Upper lobe of right lung (tissue), 1 donor: Measurements from ENCODE around the gene MEGF6. TPM values are rescaled to one million over a fixed set of nuclear protein-coding genes. Genes with fewer than 3 reads are reported as not detected.

ENCODE experiments used
- ATAC-seq: fragments of 200-7000 bp; cut with Tn5 transposase; one replicate; pipeline ENCODE4 v1.9.1; 2020; ENCODE audit warnings: mild to moderate bottlenecking, moderate library complexity
- DNase-seq: peaks from one replicate; pipeline ENCODE4 v3.0.0-alpha.2; 2020
- H3K27ac ChIP-seq: fragments of 200-600 bp; one replicate; pipeline ENCODE4 v1.8.0; 2022
- H3K27me3 ChIP-seq: fragments of 200-600 bp; one replicate; pipeline ENCODE4 v1.8.0; 2022; ENCODE audit warnings: mild to moderate bottlenecking
- H3K36me3 ChIP-seq: fragments of 200-600 bp; one replicate; pipeline ENCODE4 v1.8.0; 2022
- H3K4me1 ChIP-seq: fragments of 200-600 bp; one replicate; pipeline ENCODE4 v1.8.0; 2022
- H3K4me3 ChIP-seq: fragments of 200-600 bp; one replicate; pipeline ENCODE4 v1.8.0; 2022; ENCODE audit warnings: mild to moderate bottlenecking
- H3K9me3 ChIP-seq: fragments of 200-600 bp; one replicate; pipeline ENCODE4 v1.8.0; 2022
- CTCF ChIP-seq: fragments of 200-600 bp; IDR thresholded peaks from one replicate; pipeline ENCODE4 v1.8.0; 2022; ENCODE audit warnings: antibody characterized with exemption
- intact Hi-C: fragments of 100-400 bp; cut with DNase I; formaldehyde crosslinking; loops from one replicate; pipeline ENCODE4 v1.11.0; 2022
- total RNA-seq: library from RNA; stranded (reverse); fragmentation: NEBNext Ultra II Directional; extraction: Animal tissue kit (Norgen Biotek cat#: 25700); gene quantifications from one replicate; pipeline ENCODE4 v1.2.1, GENCODE V29; 2021
- donor health status: DM: no; HTN: yes; CAD: no; lungs with severe emphysema.

Gene MEGF6
- total RNA-seq, 1 donor from 2014 or later: 96.6 TPM

- intact Hi-C loops: no loop called here
- peak; percentile 33 for ATAC-seq
- no peak for TF ChIP-seq CTCF
- Histone ChIP-seq H3K4me3 (no peak overlapping the region), H3K36me3 (peaks cover 77% of the 10 kb centered on the region), H3K27me3 (no peaks in the 10 kb centered on the region), H3K27ac (no peak overlapping the region), H3K4me1 (peaks cover 10% of the 10 kb centered on the region), H3K9me3 (no peaks in the 10 kb centered on the region)
- DNase-seq: no peak
Measured at GRCh38 chr1:3630161-3630611, 18.9 kb upstream of the MEGF6 start.

- H3K4me3 ChIP-seq: no peak overlapping the region
- no peak for DNase-seq
- H3K27me3 ChIP-seq: no peaks in the 10 kb centered on the region
- intact Hi-C loops: no loop called here
- TF ChIP-seq CTCF: no peak
- no peak overlapping the region for H3K27ac ChIP-seq
- peaks cover 10% of the 10 kb centered on the region for H3K4me1 ChIP-seq
- H3K36me3 ChIP-seq: peaks cover 72% of the 10 kb centered on the region
- H3K9me3 ChIP-seq: no peaks in the 10 kb centered on the region
- no peak for ATAC-seq
Measured at GRCh38 chr1:3629561-3630160, 18.4 kb upstream of the MEGF6 start.

- Histone ChIP-seq H3K27ac (no peak overlapping the region), H3K4me1 (peaks cover 15% of the 10 kb centered on the region), H3K9me3 (no peaks in the 10 kb centered on the region), H3K36me3 (peaks cover 62% of the 10 kb centered on the region), H3K27me3 (no peaks in the 10 kb centered on the region), H3K4me3 (no peak overlapping the region)
- TF ChIP-seq CTCF: no peak
- intact Hi-C loops: no loop called here
- no peak for ATAC-seq
- DNase-seq: no peak
Measured at GRCh38 chr1:3628445-3628844, 17.1 kb upstream of the MEGF6 start.

- DNase-seq (no peak), ATAC-seq (no peak)
- H3K9me3 ChIP-seq: no peaks in the 10 kb centered on the region
- no peak overlapping the region for H3K4me3 ChIP-seq
- H3K36me3 ChIP-seq: peaks cover 54% of the 10 kb centered on the region
- no peak overlapping the region for H3K27ac ChIP-seq
- no peak for TF ChIP-seq CTCF
- peaks cover 18% of the 10 kb centered on the region for H3K4me1 ChIP-seq
- intact Hi-C loops: no loop called here
- H3K27me3 ChIP-seq: no peaks in the 10 kb centered on the region
Measured at GRCh38 chr1:3627515-3628253, 16.4 kb upstream of the MEGF6 start.

- no peak for ATAC-seq
- no peak for DNase-seq
- no peak for TF ChIP-seq CTCF
- Histone ChIP-seq H3K4me1 (peaks cover 18% of the 10 kb centered on the region), H3K27ac (peak overlapping the region; percentile 78), H3K4me3 (peak overlapping the region; percentile 99), H3K36me3 (peaks cover 39% of the 10 kb centered on the region), H3K27me3 (no peaks in the 10 kb centered on the region), H3K9me3 (no peaks in the 10 kb centered on the region)
- intact Hi-C loops: no loop called here
Measured at GRCh38 chr1:3626025-3626424, 14.7 kb upstream of the MEGF6 start.
